Muscle layer of duodenum (tissue), 2 donors: ENCODE results near the gene MAPRE2.
A peak's percentile ranks its signal among the peaks of the same experiment; 100 is the strongest.

Source experiments
- H3K27ac ChIP-seq: one replicate; pipeline ENCODE4 v1.7.0; 2013; ENCODE audit warnings: mild to moderate bottlenecking, low read length
- H3K27me3 ChIP-seq: one replicate; pipeline ENCODE4 v1.7.0; 2013; ENCODE audit warnings: low read depth, mild to moderate bottlenecking, control low read depth, low read length
- H3K36me3 ChIP-seq, 2 donors: one replicate each; pipeline ENCODE4 v1.7.0; 2013; ENCODE audit warnings: low read length in 2 of 2, control low read depth in 1 of 2, mild to moderate bottlenecking in 1 of 2; ENCODE audit not compliant: insufficient read depth in 2 of 2, control insufficient read depth in 1 of 2
- H3K4me1 ChIP-seq, 2 donors: one replicate each; pipeline ENCODE4 v1.7.0; 2013; ENCODE audit warnings: low read length in 2 of 2, mild to moderate bottlenecking in 2 of 2, control low read depth in 1 of 2, moderate library complexity in 1 of 2; ENCODE audit not compliant: insufficient read depth in 2 of 2, control insufficient read depth in 1 of 2
- H3K4me3 ChIP-seq, 2 donors: one replicate each; pipeline ENCODE4 v1.7.0; 2013; ENCODE audit warnings: low read length in 2 of 2, low read depth in 1 of 2, mild to moderate bottlenecking in 1 of 2
- H3K9me3 ChIP-seq, 2 donors: one replicate each; pipeline ENCODE4 v1.7.0; 2013; ENCODE audit warnings: low read length in 2 of 2, control low read depth in 1 of 2, mild to moderate bottlenecking in 1 of 2; ENCODE audit not compliant: control insufficient read depth in 1 of 2
- donor health status: healthy.

MAPRE2 gene

GRCh38 chr18:35040988-35041814 is at the start of gene MAPRE2:
Gene MAPRE2 (plus strand): TSS chr18:35041413. CDS start chr18:35041540, 127 bp downstream.
- Histone ChIP-seq H3K27me3 (no peaks in the 10 kb centered on the region), H3K4me1 (peaks cover 10 to 35% of the 10 kb centered on the region in 2 donors), H3K36me3 (no peaks in the 10 kb centered on the region), H3K27ac (peak within 1 kb of the TSS; percentile 43), H3K4me3 (peak within 1 kb of the TSS; percentile 77 to 93), H3K9me3 (no peaks in the 10 kb centered on the region)

DNA sequence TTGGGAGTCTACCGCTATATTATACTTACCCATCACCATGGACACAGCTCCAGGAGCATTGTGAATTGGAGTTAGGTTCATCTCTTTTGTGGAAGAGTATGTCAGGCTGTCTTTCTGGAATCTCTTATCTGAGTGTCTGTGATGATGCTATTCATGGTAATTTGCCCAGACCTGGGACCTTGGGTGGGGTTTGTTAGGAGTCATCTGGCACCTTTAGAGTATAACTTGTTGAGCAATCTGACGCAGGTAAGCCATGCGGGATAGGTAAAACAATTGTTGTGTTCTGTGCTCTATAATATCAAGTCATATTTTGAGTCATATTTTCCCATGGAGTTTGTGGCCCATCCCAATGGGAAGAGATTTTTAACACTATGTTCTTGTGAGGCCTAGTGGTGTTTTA is 49.7 kb upstream of the MAPRE2 start:
- Histone ChIP-seq H3K27ac (no peak overlapping the region), H3K9me3 (no peaks in the 10 kb centered on the region)

DNA sequence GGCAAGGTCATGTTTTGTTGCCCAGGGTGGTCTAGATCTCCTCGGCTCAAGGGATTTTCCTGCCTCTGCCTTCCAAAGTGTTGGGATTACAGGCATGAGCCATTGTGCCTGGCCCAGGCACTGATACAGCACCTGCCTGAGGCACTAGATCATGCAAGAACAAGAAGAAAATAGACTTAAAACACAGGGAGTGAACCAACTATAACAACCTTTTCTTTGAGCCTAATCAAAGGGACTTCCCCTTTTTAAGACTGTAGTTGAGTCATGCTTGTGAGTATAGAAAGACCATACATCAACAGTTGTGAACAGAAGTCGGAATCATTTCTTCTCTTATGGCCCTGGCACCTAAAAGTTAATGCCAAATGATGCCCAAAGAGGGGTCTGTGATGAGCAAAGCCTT is 47.9 kb upstream of the MAPRE2 start:
- Histone ChIP-seq H3K27me3 (no peaks in the 10 kb centered on the region), H3K9me3 (no peaks in the 10 kb centered on the region), H3K4me1 (no peaks in the 10 kb centered on the region), H3K36me3 (no peaks in the 10 kb centered on the region), H3K4me3 (no peak overlapping the region), H3K27ac (no peak overlapping the region)

More for the DNA sequence above, 49.7 kb upstream of the MAPRE2 start:
- H3K36me3 ChIP-seq = no peaks in the 10 kb centered on the region
- no peaks in the 10 kb centered on the region for H3K27me3 ChIP-seq
- H3K4me3 ChIP-seq = no peak overlapping the region
- H3K4me1 ChIP-seq = no peaks in the 10 kb centered on the region

- Histone ChIP-seq H3K9me3 (no peaks in the 10 kb centered on the region), H3K27ac (no peak overlapping the region), H3K27me3 (no peaks in the 10 kb centered on the region), H3K4me1 (peaks cover 0 to 3% of the 10 kb centered on the region in 2 donors), H3K4me3 (no peak overlapping the region), H3K36me3 (no peaks in the 10 kb centered on the region)
Observed at GRCh38 chr18:34995746-34996145, 45.5 kb upstream of the MAPRE2 start.

GRCh38 chr18:34998661-34999060 is 42.6 kb upstream of the MAPRE2 start:
- Histone ChIP-seq H3K27me3 (no peaks in the 10 kb centered on the region), H3K27ac (no peak overlapping the region), H3K4me3 (no peak overlapping the region), H3K4me1 (peaks cover 0 to 3% of the 10 kb centered on the region in 2 donors), H3K9me3 (no peaks in the 10 kb centered on the region), H3K36me3 (no peaks in the 10 kb centered on the region)

- no peaks in the 10 kb centered on the region for H3K9me3 ChIP-seq
- H3K4me3 ChIP-seq = no peak overlapping the region
- peaks cover 0 to 3% of the 10 kb centered on the region in 2 donors for H3K4me1 ChIP-seq
- H3K36me3 ChIP-seq = no peaks in the 10 kb centered on the region
- no peak overlapping the region for H3K27ac ChIP-seq
- no peaks in the 10 kb centered on the region for H3K27me3 ChIP-seq
Observed at GRCh38 chr18:34999756-35000289, 41.4 kb upstream of the MAPRE2 start.

DNA sequence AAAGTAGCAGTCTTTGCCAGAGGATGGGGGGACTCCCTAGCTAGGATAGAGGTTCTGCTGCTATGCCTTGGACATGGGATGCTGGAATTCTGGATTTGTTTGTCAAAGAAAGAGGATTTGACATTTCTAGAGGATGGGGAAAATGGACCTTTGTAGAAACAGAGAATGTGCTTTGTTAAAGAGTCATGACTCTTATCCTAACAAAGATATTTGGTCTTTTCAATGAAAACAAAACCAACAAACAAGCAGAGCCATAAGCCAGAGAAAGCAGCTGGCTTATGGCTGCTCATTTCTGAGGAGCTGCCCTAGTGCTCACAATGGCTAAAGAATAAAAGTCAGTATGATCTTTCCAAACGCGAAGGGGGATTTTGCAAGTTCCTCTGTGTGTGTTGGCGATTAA is 40.8 kb upstream of the MAPRE2 start:
- Histone ChIP-seq H3K36me3 (no peaks in the 10 kb centered on the region), H3K4me1 (peaks cover 0 to 3% of the 10 kb centered on the region in 2 donors), H3K4me3 (no peak overlapping the region), H3K27me3 (no peaks in the 10 kb centered on the region), H3K9me3 (no peaks in the 10 kb centered on the region), H3K27ac (no peak overlapping the region)

DNA sequence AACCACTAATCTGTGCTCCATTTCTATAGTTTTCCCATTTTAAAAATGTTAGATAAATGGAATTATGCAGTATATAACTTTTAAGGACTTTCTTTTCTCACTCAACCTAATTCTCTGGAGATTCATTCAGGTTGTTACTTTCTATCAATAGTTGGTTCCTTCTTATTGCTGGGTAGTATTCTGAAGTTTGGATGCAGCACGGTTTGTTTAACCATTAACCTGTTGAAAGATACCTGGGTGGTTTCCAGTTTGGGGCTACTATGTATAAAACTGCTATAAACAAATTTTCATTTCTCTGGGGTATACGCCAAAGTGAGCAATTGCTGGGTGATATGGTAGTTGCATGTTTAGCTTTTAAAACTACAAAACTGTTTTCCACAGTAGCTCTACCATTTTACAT is 39.1 kb upstream of the MAPRE2 start:
- Histone ChIP-seq H3K36me3 (no peaks in the 10 kb centered on the region), H3K9me3 (no peaks in the 10 kb centered on the region), H3K27ac (no peak overlapping the region), H3K27me3 (no peaks in the 10 kb centered on the region), H3K4me1 (peaks cover 0 to 3% of the 10 kb centered on the region in 2 donors), H3K4me3 (no peak overlapping the region)

- H3K36me3 ChIP-seq = no peaks in the 10 kb centered on the region
- no peak overlapping the region for H3K4me3 ChIP-seq
- no peaks in the 10 kb centered on the region for H3K9me3 ChIP-seq
- H3K27ac ChIP-seq = no peak overlapping the region
- no peaks in the 10 kb centered on the region for H3K4me1 ChIP-seq
- no peaks in the 10 kb centered on the region for H3K27me3 ChIP-seq
Observed at GRCh38 chr18:35005963-35006577, 35.1 kb upstream of the MAPRE2 start.

DNA sequence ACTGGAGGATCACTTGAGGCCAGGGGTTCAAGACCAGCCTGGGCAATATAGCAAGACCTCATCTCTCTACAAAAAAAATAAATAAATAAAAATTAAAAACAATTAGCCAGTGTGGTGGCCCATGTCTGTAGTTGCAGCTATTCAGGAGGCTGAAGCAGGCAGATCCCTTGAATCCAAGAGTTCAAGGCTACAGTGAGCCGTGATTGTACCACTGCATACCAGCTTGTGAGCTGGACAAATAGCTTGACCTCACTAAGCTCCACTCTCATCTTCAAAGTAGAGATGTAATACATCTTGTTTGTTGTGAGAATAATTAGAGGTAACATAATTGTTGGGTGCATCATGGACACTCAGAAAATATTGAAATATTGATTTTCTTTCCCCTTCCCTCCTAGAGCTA is 31.1 kb upstream of the MAPRE2 start:
- no peak overlapping the region for H3K4me3 ChIP-seq
- no peaks in the 10 kb centered on the region for H3K36me3 ChIP-seq
- no peak overlapping the region for H3K27ac ChIP-seq
- H3K4me1 ChIP-seq = no peaks in the 10 kb centered on the region
- H3K27me3 ChIP-seq = no peaks in the 10 kb centered on the region
- H3K9me3 ChIP-seq = no peaks in the 10 kb centered on the region

DNA sequence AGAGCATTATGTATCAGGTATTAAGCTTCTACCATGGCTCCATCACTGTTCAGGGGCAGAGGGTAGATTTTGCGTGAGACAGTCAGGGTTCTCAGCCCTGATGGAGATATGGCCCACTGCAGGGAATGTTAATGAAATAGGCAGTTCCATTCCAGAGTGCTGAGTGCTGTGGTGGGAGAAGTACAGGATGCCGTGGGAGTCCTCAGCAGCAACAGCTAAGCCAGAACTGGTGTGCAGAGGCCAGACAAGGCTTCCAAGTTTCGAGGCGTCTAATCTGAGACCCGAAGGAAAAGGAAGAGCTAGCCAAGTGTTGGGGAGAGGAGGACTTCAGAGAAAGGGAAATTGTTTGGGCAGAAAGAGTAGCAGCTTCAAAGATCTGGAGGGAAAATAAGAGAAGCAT is 30.2 kb upstream of the MAPRE2 start:
- Histone ChIP-seq H3K36me3 (no peaks in the 10 kb centered on the region), H3K9me3 (no peaks in the 10 kb centered on the region), H3K4me3 (no peak overlapping the region), H3K4me1 (no peaks in the 10 kb centered on the region), H3K27me3 (no peaks in the 10 kb centered on the region), H3K27ac (no peak overlapping the region)
